ENCODE data around the gene ZNF407.

ZNF407 gene

GRCh38 chr18:74731097-74731496 is 133.4 kb downstream of the ZNF407 start:
- DNase-seq (ENCODE audit: low read depth) = no peak

- DNase-seq (ENCODE audit: low read depth) = no peak
These were observed 134.7 kb downstream of the ZNF407 start for GRCh38 chr18:74732380-74732779.

GRCh38 chr18:74733598-74733997 is 135.9 kb downstream of the ZNF407 start:
- DNase-seq (ENCODE audit: low read depth) = no peak

GRCh38 chr18:74734013-74734444 is 136.4 kb downstream of the ZNF407 start:
- DNase-seq (ENCODE audit: low read depth) = no peak

GRCh38 chr18:74739926-74740325 is 142.3 kb downstream of the ZNF407 start:
- DNase-seq (ENCODE audit: low read depth) = no peak

- no peak for DNase-seq (ENCODE audit: low read depth)
These were observed 145.0 kb downstream of the ZNF407 start for GRCh38 chr18:74742573-74743243.

- DNase-seq (ENCODE audit: low read depth) = no peak
These were observed 148.1 kb downstream of the ZNF407 start for GRCh38 chr18:74745633-74746403.

GRCh38 chr18:74748809-74749208 is 151.1 kb downstream of the ZNF407 start:
- DNase-seq (ENCODE audit: low read depth) = no peak

GRCh38 chr18:74758995-74759394 is 161.3 kb downstream of the ZNF407 start:
- DNase-seq (ENCODE audit: low read depth) = no peak

- DNase-seq (ENCODE audit: low read depth) = no peak
These were observed 162.4 kb downstream of the ZNF407 start for GRCh38 chr18:74760026-74760425.

GRCh38 chr18:74760436-74760835 is 162.8 kb downstream of the ZNF407 start:
- no peak for DNase-seq (ENCODE audit: low read depth)

- no peak for DNase-seq (ENCODE audit: low read depth)
These were observed 168.6 kb downstream of the ZNF407 start for GRCh38 chr18:74766251-74766650.

GRCh38 chr18:74768096-74768495 is 170.4 kb downstream of the ZNF407 start:
- no peak for DNase-seq (ENCODE audit: low read depth)

GRCh38 chr18:74773171-74773624 is 175.5 kb downstream of the ZNF407 start:
- no peak for DNase-seq (ENCODE audit: low read depth)

GRCh38 chr18:74774486-74774885 is 176.8 kb downstream of the ZNF407 start:
- no peak for DNase-seq (ENCODE audit: low read depth)

- DNase-seq (ENCODE audit: low read depth) = no peak
These were observed 177.6 kb downstream of the ZNF407 start for GRCh38 chr18:74775239-74775638.

- DNase-seq (ENCODE audit: low read depth) = no peak
These were observed 180.6 kb downstream of the ZNF407 start for GRCh38 chr18:74778191-74778847.

- DNase-seq (ENCODE audit: low read depth) = no peak
These were observed 187.1 kb downstream of the ZNF407 start for GRCh38 chr18:74784752-74785151.

- no peak for DNase-seq (ENCODE audit: low read depth)
These were observed 188.0 kb downstream of the ZNF407 start for GRCh38 chr18:74785632-74786031.

GRCh38 chr18:74788657-74789056 is 191.0 kb downstream of the ZNF407 start:
- no peak for DNase-seq (ENCODE audit: low read depth)

GRCh38 chr18:74789078-74789477 is 191.4 kb downstream of the ZNF407 start:
- DNase-seq (ENCODE audit: low read depth) = no peak

- DNase-seq (ENCODE audit: low read depth) = no peak
These were observed 192.8 kb downstream of the ZNF407 start for GRCh38 chr18:74790451-74790850.

Data from activated gamma-delta T cell treated with anti-CD3 and anti-CD28 coated beads, Interleukin-2, amount 50 U/mL, for 16 hours (primary cell).